ENCODE data around the gene STX10.
"Not testable (repeated sequence)": the region's sequence is repeated elsewhere in the genome, so short reads cannot be mapped to it uniquely, and the experiment has no call there.

Gene STX10

DNA sequence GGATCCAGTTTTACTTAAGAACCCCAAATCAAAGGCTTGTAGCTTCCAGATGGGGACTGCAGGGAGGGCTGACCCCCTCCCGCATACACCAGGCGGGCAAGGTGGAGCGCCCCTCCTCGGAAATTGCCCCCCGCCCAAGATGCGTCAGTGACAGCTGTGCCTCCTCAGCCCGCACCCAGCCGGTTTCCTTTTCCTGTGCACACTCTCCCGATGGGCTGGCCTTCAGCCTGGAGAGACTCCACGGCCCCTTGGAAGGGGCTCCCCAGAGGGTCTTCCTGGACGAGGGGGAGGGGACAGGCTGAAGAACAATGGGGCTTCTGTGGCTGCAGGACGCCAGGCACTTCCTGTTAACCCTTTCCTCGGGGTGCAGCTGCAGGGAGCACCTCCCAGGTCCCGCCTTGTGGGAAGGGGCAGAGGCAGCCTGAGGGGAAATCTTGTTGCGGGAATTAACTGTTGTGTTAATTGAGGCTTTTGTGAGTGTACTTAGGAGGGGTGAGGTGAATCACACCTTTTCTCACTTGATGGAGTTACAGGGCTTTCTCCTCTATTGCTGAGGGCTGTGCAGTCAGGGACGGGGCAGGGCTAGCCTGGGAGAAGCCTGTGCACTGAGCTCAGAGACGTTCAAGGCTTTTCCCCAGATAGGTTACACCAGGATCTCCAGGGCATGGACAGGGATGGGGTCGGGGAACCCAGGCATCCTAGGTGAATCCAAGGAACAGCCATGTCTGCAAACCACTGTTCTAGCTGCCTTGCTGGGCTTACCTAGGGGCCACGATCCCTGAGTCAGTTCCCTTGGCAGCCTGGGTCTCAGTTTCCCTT is 14.4 kb upstream of the STX10 start:
- DNase-seq (ENCODE audit: low read depth in 2 of 2) = no peak

DNA sequence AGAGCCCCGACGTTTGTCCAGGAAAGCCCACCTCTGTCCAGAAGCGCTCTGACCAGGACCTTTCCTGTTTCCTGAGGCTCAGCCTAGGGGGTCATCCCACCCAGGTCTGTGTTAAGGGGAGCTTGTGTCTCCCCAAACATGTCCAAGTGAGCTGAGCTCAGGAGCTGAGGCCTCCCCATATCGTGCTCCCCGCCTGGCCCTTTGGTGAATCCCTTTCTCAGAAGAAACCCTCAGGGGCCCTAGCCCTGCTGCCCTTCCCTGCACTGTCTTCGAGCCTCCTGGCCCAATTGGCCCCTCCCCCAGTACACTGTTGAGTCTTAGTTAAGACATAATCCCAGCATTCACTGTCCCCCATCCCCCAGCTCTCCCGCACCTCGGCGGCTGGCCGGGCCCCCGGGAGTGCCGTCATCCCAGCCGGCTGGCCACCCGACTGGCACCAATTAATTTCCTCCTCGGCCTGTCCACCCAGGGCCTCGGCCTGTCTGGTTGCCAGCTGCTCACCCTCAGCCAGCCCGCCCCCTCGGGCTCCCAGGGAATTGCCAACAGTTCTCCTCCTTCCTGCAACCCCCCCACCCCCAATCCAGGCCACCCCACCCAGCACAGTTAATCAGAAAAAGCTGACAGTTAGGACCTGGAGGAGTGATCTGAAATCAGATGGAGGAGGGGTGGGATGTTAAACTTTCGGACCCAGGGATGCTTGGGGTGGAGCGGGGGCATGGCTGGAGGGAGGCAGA is 13.6 kb upstream of the STX10 start:
- DNase-seq (ENCODE audit: low read depth in 2 of 2) = no peak

DNA sequence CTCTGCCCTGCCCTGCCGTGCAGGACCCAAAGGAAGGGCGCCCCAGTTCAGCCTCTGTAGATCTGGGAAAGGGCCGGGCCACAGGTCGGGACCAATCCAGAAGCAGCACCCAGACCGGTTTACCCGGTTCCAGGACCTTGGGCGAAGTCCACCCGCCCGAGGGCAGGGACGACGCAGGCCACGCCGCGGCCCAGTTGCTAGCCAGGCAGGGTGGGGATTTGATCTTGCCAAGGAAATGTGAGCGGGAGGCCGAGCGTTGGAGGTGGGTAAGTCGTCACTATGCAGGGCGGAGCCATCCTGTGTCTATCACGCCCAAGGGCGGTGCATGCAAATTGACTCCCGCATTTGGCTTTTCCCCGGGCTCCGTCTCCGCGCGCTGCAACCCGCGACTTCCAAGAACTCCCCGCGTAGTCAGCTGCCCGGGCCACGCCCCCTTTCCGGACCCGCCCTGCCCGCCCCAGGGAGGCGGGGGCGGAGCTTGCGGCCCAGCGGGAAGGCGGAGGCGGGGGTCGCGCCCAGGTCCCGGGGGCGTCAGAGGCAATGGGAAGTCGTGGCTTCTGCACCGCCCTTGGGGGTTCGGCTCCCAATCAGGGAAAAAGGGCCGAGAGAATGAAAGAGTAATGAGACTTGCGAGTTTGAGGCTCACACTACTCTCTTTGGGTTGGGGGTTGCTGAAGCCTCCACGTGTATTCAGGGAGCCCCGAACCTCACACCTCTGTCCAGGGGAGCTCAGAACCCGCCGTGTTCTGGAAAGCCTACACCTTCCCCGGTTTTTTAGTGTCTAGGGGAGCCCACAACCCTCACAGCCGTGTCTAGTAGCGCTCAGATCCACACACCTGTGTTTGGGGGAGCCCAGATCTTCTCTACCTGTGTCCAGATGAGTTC is 12.8 kb upstream of the STX10 start:
- peak; percentile 90 to 91 for DNase-seq (ENCODE audit: low read depth in 2 of 2)

DNA sequence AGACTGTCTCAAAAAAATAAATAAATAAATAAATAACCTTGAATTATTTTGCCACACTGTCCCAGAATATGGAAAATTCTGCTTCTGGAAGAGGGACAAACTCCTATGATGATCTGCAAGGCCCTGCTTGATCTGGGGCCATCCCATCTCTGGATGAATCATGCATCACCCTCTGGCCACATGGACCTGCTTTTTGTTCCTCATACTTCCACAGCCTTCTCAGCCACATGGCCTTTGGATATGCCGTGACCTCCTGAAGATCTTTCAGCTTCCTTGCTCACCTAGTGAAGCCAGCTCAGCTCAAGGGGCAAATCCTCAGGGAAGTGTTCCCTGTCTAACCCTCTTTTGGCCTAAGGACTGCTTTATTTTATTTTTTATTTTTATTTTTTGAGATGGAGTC is 10.4 kb upstream of the STX10 start:
- DNase-seq (ENCODE audit: low read depth in 2 of 2) = no peak

DNA sequence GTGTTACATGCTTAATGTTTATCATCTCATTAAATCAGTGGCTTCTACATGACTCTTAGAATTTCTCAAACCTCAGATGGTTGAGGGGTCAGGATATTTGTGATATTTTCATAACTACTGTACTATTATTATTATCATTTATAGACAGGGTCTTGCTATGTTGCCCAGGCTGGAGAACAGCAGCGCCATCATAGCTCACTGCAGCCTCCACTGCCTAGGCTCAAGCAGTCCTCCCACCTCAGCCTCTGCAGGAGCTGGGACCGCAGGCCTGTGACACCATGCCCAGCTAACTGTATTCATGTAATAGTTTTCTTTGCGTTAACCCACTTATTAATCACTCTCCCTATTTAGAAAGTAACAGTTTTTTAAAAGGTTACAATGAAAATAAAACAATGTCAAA is 9.5 kb upstream of the STX10 start:
- no peak for DNase-seq (ENCODE audit: low read depth in 2 of 2)

DNA sequence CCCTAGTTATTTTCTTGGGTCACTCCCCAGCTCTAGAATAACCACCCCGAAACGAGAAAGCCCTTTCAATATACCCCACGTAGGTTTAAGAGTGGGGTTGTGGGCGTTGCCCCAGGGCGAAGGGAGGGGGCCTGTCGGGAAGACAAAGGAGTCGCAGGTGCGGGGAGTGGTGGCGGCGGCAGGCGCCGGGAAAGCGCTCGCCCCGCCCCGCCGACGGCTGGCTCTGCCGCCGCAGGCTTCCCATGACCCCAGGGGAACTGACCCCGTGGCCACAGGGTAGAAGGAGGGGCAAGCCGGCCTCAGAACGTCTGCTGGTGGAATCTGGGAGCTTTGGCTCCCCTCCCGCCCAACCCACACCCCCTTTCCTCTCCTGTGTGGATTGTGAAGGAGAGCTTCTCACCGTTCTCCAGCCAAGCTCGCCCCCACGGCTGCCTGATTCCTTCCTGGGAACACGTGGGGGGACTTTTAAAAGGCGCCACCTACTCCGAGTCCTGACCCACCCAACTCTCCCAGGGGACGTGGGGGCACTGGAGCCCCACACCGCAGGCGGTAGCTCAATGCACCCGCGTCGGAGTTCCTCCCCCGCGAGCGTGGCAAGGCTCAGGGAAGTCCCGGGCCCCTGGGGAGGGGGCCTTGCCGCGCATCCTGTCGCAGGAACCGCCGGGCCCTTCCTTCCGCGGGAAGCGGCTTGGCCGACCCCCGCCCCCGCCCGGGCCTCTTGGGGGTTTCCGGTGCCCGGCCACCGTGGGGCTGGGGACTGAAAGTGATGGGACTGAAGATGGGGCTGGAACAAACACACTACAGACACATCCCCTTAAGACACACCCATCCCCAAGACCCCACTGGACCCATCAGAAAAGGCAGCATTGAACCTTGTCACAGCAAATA is 5.5 kb upstream of the STX10 start:
- peak; percentile 49 to 71 for DNase-seq (ENCODE audit: low read depth in 2 of 2)

DNA sequence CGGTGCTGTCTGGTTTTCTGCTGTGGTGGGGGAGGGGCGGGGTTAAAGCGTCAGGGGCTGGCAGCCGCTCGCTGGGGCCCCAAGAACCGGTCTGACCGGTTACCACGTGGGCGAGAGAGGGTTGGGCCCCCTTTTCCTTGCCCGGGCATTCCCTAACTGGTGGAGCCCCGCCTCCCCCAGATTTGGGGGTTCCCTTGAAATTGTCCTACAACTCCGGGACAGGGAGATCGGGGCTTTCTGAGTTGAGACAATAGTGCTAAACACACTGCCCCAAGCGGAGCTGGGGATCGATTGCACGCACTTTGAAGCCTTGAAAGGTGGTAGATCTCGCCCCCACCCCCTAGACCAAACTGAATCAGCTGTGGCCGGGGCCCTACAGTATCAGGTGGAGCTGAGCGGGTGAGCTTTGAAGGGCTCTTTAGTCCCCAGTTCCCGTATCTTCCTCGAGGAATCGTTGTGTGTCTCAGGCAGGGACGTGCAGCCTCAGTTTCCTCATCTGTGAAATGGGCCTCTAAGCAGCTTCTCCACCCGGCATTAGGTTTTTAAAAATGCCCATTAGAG is 4.8 kb upstream of the STX10 start:
- DNase-seq (ENCODE audit: low read depth in 2 of 2) = peak; percentile 72 to 75

DNA sequence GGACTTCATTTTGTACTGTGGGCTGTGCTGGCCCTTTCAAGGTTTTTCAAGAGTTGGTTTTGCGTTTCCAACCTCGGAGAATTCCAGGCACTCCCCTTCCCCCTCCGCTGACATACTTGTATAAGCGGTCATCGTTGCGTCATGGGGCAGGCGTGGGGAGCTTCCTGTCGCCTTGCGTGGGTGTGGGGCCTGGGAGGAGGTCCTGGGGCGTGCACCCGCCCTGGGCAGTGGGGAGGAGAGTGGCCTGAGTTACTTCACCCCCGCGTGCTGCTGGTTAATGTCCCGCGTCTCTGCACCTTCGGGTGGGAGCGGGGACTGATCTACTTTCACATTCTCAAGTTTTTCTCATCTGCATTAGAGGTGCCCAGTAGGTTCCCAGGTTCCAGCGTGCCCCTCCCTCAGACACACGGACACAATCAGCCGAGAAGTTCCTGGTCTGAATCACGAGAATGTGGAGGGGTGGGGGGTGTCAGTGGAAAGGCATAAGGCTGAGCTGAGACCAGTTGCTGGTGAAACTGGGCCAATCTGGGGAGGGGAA is 4.1 kb upstream of the STX10 start:
- peak; percentile 61 to 64 for DNase-seq (ENCODE audit: low read depth in 2 of 2)

DNA sequence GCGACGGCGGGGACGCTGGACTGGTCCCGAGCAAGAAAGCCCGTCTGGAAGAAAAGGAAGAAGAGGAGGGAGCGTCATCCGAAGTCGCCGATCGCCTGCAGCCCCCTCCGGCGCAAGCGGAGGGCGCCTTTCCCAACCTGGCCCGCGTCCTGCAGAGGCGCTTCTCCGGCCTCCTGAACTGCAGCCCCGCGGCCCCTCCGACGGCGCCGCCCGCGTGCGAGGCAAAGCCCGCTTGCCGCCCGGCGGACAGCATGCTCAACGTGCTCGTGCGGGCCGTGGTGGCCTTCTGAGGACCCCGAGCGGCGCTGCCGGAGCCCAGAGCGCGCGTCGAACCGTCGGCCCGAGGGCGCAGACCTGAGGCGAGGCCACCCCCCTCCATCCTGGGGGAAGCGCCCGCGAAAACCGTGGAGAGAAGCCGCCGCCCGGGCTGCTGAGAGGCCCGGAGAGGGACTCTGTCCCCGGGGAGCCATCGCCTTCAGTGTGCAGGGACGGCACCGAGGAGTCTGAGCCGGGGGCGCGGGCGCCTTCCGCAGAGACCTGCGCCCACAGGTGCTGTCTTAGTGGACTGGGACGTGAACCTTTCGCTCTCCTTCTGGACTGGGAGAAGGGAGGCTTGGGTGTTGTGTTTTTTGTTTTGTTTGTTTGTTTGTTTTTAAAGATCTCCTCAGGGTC is 3.5 kb upstream of the STX10 start:
- DNase-seq (ENCODE audit: low read depth in 2 of 2) = no peak

DNA sequence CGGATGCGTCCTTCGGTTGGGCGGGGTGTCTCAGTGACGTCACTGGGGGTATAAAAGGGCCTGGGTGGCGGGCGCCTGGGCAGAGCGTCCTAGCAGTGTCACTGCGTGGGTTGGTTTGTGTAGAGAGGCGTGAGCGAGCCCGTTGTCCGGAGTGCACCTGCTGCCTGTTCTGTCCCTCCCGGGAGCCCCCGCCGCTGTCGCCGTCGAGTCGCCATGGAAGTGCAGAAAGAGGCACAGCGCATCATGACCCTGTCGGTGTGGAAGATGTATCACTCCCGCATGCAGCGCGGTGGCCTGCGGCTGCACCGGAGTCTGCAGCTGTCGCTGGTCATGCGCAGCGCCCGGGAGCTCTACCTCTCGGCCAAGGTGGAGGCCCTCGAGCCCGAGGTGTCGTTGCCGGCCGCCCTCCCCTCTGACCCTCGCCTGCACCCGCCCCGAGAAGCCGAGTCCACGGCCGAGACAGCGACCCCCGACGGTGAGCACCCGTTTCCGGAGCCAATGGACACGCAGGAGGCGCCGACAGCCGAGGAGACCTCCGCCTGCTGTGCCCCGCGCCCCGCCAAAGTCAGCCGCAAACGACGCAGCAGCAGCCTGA is 2.9 kb upstream of the STX10 start:
- DNase-seq (ENCODE audit: low read depth in 2 of 2) = peak; percentile 90 to 94

DNA sequence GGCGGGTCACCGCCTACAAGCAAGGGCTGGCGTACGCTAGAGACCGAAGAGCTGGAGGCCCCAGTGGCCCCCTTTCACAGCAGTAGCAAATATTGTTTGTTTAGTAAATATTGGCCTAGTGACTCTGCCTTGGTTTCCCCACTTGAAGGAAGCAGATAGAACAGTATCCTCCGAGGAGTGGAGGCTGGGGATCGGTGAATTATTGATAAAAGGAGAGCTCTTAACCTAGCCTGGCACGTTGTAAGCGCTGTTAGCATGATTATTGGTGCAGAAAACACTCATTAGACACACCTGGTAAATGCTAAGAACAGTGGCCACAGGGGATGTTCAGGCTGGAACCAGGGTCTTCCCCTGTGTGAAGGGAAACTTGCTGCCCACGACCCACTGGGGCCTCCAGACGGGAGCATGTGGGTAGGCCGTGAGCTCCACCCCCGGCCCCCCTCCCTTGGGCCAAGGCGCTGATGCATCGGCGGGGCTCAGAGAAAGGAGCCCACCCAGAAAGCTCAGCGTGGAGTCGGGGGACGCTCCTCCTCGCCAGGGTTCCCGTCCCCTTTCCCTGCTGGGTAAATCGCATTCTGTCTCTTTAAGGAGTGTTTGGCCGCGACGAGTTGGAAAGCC is 2.3 kb upstream of the STX10 start:
- DNase-seq (ENCODE audit: low read depth in 2 of 2) = no peak

DNA sequence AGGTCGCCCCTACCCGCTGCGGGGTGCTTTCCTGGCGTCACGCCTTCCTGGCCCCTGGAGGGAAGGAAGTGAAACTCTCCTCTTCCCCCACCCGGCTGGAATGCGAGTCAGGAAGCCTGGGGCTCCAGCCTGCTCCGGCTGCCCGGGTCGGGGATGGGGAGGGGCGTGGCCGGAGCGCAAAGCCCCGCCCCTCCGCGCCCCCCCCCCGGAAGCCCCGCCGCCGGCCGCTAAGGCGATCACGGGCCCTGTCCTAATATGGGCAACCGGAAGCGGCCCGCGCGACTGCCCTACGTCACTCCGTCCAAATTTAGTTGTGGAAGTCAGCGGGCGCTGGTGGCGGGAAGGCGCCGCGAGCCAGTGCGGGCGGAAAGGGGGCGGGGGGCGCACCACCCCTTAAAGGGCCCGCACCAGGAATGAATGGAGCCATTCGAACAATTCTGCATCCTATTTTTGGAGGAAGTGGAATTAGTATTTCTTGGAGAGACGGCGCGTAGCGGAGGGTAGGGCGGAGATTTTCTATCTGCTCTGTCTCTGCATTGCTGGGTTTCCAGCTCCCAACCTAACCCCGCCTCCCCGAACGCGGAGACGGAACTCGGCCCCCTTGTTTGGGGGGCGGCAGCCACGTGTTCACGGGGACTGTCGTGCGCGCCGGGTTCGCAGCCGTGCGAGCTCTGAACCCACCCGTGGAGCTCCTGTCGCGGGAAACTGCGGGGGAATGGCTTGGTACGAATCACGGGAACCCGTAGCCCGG is 1.6 kb upstream of the STX10 start:
- DNase-seq (ENCODE audit: low read depth in 2 of 2) = peak; percentile 93 to 96

DNA sequence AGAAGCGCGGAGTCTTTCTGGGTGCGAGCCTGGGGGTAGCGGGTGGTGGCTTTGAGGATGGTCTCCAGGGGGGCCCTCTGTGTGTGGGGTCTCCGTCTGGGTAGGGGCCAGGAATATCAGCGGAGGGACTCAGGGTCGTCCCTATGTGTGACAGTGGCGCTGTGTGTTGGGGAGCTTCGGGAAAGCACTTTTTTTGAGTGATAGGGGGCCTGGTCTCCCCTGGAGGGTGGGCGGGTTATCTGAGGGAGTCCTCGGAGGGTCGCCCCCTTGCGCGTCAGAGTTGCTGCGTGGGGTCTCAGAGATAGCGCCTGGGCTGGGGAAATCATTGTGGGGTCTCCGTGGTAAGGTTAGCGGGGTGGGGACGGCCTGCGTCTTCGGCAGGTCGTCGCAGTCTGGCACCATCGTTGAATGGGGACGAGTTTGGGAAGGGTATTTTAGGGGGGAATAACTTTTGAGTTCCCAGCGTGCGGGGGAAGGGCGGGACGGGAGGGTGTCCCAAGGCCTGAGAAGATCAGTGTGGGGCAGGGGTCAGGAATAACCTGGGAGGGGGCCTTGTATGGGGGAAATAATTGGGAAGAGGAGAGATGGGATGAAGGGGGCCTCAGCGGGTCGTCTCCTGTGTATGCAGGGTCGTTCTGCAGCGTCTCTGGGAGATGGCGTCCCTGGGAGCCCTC is 893 bp upstream of the STX10 start:
- no peak for DNase-seq (ENCODE audit: low read depth in 2 of 2)

DNA sequence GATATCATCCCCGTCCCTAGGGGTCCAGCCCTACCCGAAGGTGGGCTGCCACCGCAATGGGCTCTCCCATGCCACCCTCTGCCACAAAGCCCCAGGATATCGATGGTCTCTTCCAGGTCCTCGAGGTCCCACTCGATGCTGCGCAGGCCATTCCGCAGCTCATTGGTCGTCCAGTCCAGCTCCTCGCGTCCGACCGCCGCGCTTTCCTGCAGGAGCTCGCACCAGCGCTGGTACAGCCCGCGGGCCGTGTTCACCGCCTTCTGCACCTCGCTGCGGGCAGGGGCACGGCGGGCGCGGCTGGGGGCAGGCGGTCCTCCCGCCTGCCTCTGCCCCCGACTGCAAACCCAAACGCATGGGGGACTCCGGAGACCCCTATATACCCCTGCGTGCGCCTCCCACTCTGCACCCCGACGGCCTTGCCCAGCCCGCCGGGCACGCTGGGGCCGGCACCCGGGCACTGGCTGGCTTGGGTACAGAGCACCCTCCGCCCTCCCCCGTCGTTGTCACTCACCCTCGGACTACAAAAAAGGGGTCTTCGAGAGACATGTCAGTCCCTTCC is 468 bp downstream of the STX10 start:
- no peak for DNase-seq (ENCODE audit: low read depth in 2 of 2)

DNA sequence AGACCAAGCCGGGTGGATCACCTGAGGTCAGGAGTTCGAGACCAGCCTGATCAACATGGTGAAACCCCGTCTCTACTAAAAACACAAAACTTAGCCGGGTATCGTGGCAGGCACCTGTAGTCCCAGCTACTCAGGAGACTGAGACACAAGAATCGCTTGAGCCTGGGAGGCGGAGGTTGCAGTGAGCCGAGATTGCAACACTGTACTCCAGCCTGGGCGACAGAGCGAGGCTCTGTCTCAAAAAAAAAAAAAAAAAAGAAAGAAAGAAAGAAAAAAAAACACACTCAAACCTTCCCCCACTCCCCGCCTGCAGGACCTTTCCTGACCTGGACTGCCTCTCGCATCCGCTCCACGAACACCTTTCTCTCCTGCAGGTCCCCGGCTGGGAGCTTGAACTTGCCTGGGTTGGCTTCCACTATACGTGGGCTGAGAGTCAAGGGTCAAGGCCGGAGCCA is 975 bp downstream of the STX10 start:
- DNase-seq (ENCODE audit: low read depth in 2 of 2) = not testable (repeated sequence)

DNA sequence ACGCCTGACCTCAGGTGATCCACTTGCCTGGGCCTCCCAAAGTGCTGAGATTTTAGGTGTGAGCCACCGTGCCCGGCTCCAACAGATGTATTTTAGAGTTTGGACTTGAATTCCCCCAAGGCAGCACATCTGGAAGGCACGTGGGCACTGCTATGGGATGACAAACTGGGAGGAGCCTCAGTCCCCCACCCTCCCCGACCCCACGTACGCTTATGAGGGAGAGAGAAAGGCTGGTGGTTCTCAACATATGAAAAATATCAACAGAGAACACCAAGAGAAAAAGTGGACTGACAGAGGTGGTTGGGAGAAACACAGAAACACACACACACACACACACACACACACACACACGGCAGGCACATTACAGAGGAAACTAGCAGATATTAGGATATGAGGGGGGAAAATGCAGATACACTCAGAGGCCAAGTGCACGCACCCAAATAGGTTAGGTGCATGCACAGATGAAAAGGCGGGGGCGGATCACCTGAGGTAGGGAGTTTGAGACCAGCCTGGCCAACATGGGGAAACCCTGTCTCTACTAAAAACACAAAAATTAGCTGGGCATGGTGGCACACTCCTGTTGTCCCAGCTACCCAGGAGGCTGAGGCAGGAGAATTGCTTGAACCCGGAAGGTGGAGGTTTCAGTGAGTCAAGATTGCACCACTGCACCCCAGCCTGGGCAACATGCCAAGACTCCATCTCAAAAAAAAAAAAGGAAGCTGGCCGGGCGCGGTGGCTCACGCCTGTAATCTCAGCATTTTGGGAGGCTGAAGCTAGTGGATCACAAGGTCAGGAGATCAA is 3.2 kb downstream of the STX10 start:
- DNase-seq (ENCODE audit: low read depth in 2 of 2) = no peak

Data from stimulated activated CD8-positive, alpha-beta memory T cell treated with anti-CD3 and anti-CD28 coated beads, Interleukin-7, amount 100 ng/mL, for 4 hours (primary cell).